ENCODE results near the gene TNS1. TPM values are rescaled to one million over a fixed set of nuclear protein-coding genes. Genes with fewer than 3 reads are reported as not detected.

Gene TNS1
- total RNA-seq, 2 donors from 2014 or later = 1,836 to 2,296 TPM

DNA sequence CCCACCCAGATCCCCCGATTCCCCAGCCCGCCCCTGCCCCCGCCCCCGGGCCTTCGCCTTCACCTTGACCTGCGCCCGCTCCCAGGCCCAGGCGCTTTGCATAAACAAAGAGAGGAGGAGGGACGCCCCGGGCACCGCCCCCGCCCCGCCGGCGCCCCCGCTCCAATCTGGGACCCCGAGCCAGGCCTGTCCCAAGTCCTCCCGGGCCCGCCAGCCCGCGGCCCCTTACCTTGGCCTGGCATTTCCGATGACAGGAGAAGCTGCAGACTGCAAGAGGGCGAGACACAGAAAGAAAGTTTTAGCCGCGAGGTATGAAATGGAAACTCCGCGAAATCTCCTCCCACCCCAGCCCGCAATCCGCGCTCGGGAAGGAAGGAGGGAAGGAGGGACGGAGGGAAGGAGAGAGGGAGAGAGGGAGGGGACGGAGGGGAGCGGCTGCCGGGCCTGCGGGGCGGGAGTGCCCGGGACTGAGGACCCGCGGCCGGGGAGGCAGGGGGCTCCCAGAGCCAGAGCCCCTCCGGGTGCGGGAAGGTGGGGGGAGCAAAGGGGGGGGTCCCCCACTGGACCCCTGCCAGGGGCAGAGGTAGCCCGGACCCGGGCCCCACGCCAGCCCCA, 24.2 kb downstream of the TNS1 start:
- TF ChIP-seq, protein P1, sequence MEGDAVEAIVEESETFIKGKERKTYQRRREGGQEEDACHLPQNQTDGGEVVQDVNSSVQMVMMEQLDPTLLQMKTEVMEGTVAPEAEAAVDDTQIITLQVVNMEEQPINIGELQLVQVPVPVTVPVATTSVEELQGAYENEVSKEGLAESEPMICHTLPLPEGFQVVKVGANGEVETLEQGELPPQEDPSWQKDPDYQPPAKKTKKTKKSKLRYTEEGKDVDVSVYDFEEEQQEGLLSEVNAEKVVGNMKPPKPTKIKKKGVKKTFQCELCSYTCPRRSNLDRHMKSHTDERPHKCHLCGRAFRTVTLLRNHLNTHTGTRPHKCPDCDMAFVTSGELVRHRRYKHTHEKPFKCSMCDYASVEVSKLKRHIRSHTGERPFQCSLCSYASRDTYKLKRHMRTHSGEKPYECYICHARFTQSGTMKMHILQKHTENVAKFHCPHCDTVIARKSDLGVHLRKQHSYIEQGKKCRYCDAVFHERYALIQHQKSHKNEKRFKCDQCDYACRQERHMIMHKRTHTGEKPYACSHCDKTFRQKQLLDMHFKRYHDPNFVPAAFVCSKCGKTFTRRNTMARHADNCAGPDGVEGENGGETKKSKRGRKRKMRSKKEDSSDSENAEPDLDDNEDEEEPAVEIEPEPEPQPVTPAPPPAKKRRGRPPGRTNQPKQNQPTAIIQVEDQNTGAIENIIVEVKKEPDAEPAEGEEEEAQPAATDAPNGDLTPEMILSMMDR (IDR thresholded peaks at IDR 0.05) = no peak
- peaks cover 10% of the 10 kb centered on the region for H3K36me3 ChIP-seq
- peak overlapping the region; percentile 56 to 68 for H3K27ac ChIP-seq
- ATAC-seq (ENCODE audit: insufficient number of reproducible peaks, low FRiP score, low read depth) (peak; percentile 7), DNase-seq (ENCODE audit: low spot score) (no peak)
- no peaks in the 10 kb centered on the region for H3K27me3 ChIP-seq (replicated peaks; ENCODE audit: insufficient read depth)
- H3K4me1 ChIP-seq (ENCODE audit: control insufficient read depth in 1 of 2, low read depth in 2 of 2) = peaks cover 27 to 78% of the 10 kb centered on the region in 2 donors
- H3K9me3 ChIP-seq = no peaks in the 10 kb centered on the region
- peak overlapping the region; percentile 81 for H3K4me3 ChIP-seq

DNA sequence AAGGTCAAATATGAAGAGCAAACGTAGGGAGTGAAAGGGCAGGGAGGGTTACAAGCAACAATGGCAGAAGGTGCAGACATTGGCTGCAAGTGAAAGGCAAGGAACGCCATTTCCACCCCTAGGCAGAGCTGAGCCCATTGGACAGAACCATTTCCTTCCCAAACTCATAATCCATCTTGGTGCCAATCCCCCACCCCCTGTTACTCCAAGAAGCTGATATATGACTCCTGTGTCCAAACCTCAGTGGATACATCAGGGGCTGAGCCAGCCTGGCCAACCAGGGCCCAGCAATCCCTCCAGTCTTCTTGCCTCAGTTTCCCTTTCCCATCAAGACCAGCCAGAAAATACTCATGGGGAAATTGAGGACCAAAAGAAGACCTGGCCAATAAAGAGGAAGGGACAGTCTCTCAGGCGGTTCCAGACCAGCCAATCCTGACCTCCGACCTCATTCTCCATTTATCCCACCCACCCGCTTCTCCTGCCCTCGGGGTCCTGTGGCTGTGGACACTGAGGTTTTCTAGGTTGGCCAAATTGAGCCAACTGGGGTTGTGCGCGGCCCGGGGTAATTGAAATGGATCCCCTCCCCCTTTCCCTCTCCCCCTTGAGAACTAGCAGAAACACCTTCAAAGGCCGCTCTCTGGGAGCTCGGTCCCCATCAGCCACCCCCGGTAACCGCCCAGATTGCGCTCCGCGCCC, 24.8 kb downstream of the TNS1 start:
- TF ChIP-seq, protein P1 (IDR thresholded peaks at IDR 0.05) = no peak
- Histone ChIP-seq H3K4me3 (peak overlapping the region; percentile 81), H3K9me3 (no peaks in the 10 kb centered on the region), H3K27me3 (replicated peaks; ENCODE audit: insufficient read depth) (no peaks in the 10 kb centered on the region), H3K36me3 (peaks cover 10% of the 10 kb centered on the region), H3K27ac (peak overlapping the region; percentile 56 to 68), H3K4me1 (ENCODE audit: control insufficient read depth in 1 of 2, low read depth in 2 of 2) (peaks cover 27 to 84% of the 10 kb centered on the region in 2 donors)
- ATAC-seq (ENCODE audit: insufficient number of reproducible peaks, low FRiP score, low read depth) (no peak), DNase-seq (ENCODE audit: low spot score) (no peak)

DNA sequence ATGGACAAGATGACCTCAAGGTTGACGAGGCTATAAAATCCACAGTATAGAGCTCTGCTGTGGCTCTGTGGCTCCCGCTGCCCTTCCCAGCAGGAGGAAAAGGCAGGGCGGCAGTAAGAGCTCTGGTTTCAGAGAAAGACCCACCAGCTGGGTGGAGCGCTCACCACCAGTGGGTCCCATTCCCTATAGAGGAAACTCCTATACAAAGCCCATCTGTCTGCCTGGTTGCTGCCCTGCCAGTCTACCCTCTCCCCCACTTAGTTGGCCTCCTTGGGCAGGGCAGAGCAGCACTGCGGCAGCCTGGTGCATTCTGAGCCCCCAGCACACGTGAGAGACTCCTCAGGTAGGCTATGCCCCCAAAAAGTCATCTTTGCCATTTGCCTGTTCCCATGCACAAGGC, 26.5 kb downstream of the TNS1 start:
- H3K4me1 ChIP-seq (ENCODE audit: control insufficient read depth in 1 of 2, low read depth in 2 of 2) = peaks cover 32 to 91% of the 10 kb centered on the region in 2 donors

DNA sequence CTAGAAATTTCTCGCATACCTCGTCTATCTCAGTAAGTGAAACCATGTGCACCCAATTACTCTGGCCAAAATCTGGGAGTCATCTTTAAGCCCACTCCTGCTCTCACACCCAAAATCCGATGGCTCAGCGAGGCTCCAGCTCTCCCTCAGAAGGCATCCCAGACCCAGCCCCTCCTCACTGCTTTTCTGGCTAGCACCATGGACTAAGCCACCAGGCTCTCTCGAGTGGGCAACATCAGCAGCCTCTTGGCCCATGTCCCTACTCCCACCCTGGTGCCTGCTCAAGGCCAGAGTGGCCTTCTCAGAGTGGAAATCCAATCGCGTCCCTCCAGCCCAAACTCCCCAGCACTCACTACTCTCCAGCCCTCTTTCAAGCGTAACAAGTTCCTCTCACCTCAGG, 27.2 kb downstream of the TNS1 start:
- TF ChIP-seq, protein P1 (IDR thresholded peaks at IDR 0.05) = no peak
- ATAC-seq (ENCODE audit: insufficient number of reproducible peaks, low FRiP score, low read depth) = no peak
- H3K27ac ChIP-seq = no peak overlapping the region
- H3K4me3 ChIP-seq = no peak overlapping the region
- no peaks in the 10 kb centered on the region for H3K27me3 ChIP-seq (replicated peaks; ENCODE audit: insufficient read depth)
- no peak for DNase-seq (ENCODE audit: low spot score)
- peaks cover 25 to 87% of the 10 kb centered on the region in 2 donors for H3K4me1 ChIP-seq (ENCODE audit: control insufficient read depth in 1 of 2, low read depth in 2 of 2)
- peaks cover 6% of the 10 kb centered on the region for H3K36me3 ChIP-seq
- no peaks in the 10 kb centered on the region for H3K9me3 ChIP-seq

More for the DNA sequence above, 26.5 kb downstream of the TNS1 start:
- TF ChIP-seq, protein P1 (IDR thresholded peaks at IDR 0.05) = no peak
- ATAC-seq (ENCODE audit: insufficient number of reproducible peaks, low FRiP score, low read depth) = no peak
- Histone ChIP-seq H3K9me3 (no peaks in the 10 kb centered on the region), H3K27ac (no peak overlapping the region), H3K4me3 (no peak overlapping the region), H3K27me3 (replicated peaks; ENCODE audit: insufficient read depth) (no peaks in the 10 kb centered on the region), H3K36me3 (peaks cover 6% of the 10 kb centered on the region)
- no peak for DNase-seq (ENCODE audit: low spot score)

DNA sequence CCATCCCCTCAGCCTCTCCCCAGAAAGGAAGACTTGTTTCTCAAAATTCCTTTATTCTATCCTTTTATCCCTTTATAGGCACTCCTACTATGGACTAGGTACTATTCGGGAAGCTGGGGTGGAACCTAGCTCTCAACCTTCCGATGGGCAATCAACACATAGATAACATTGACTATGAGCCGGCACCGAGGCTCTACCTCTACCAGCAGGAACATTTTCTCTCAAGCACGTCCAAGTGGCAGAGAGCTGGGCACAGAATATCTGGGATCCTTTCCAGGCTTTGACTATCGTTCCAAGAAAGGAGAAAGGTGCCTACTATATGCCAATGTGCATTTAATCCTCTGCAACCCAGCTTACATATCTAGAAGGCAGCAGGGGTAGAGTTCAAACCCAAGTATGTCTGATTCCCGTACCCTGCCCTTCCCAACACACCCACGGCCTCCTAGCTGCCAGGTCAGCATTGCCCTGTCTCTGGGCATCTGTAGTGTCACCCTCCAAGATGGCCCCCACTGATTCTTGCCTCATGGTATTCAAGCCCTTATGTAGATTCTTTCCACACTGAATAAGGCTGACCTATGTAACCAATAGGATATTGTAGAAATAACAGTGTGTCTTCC, 28.3 kb downstream of the TNS1 start:
- Histone ChIP-seq H3K4me1 (ENCODE audit: control insufficient read depth in 1 of 2, low read depth in 2 of 2) (peaks cover 16 to 76% of the 10 kb centered on the region in 2 donors), H3K4me3 (no peak overlapping the region), H3K9me3 (no peaks in the 10 kb centered on the region), H3K27ac (peak overlapping the region in 1 of 2 donors; percentile 3), H3K27me3 (replicated peaks; ENCODE audit: insufficient read depth) (no peaks in the 10 kb centered on the region), H3K36me3 (peaks cover 6% of the 10 kb centered on the region)
- TF ChIP-seq, protein P1 (IDR thresholded peaks at IDR 0.05) = no peak
- ATAC-seq (ENCODE audit: insufficient number of reproducible peaks, low FRiP score, low read depth) (no peak), DNase-seq (ENCODE audit: low spot score) (no peak)
